Medulla oblongata (tissue), 1 donor: Measurements from ENCODE around the gene ZNF182.
"Not testable (repeated sequence)": the region's sequence is repeated elsewhere in the genome, so short reads cannot be mapped to it uniquely, and the experiment has no call there.

ENCODE experiments used
- DNase-seq: peaks from one replicate; pipeline ENCODE4 v3.0.0-alpha.2; 2015; ENCODE audit errors: extremely low spot score

ZNF182 gene

GRCh38 chrX:48003758-48004457 lies at the start of gene ZNF182:
TSS of gene ZNF182 (minus strand) at chrX:48003989. CDS start at chrX:48002609, 1,380 bp downstream.
- peak; percentile 92 for DNase-seq

- DNase-seq = no peak
Observed at GRCh38 chrX:48046846-48047245, 43.1 kb upstream of the ZNF182 start.

DNA sequence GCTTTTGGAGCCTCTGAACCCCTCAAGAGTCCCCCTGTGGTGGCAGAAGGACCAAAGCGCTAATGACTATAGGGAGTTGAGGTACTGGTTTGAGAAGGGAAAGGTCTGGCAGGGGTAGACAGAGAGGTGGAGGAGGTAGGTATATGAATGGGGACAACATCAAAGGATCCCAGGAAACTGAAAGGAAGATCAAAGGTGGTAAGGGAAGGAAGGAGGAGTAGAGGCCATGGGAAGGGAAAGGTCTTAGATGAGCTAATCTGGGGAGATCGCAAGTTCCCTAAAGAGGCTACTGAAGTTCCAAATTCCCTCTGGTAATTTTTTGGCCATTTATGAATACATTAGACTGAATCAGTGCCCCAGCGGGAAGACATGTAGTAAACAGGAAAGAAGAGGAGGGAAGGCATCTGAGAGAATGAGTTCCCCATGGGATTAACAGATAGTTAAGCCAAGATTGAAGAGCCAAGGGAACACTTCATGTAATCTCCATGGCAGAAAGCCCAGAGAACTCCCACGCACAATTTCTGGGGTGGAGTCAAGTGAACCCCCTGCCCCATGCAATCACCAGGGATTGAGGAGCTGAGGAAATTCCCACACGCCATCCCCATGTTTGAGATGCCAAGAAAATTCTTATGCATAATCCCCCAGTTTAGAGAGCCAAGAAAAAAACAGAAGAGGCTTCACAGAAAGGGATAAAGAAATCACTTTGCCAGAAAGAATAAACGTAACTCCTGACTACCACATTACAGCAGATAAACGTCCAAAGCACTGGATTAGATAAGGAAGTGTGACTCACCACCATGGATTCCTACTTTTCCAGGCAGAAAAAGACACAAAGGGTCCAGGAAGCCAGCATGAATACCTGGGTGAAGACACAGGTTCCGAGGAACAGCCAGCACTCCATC lies 41.9 kb upstream of the ZNF182 start:
- no peak for DNase-seq

GRCh38 chrX:48043056-48043455 lies 39.3 kb upstream of the ZNF182 start:
- DNase-seq = no peak

- DNase-seq = no peak
Observed at GRCh38 chrX:48035891-48036290, 32.1 kb upstream of the ZNF182 start.

- not testable (repeated sequence) for DNase-seq
Observed at GRCh38 chrX:48030641-48031173, 26.9 kb upstream of the ZNF182 start.

DNA sequence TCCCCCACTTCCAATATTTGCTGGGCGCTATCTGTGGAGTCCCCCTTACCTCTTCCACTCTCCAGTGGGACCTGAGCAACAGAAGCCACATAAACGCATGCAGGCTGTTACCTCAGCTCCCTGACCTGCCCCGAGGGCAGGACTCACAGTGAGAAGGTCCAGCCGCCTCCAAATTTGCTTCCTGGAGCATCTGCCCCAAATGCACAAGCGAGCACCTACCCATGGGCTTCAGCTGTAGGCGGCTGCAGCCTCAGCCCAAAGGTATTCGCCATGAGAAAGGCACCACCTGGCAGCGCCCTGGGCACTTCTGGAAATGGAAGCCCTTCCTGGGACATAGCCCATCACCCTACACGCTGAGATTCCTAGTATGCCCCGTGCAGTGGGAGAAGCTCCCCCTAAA lies 26.4 kb upstream of the ZNF182 start:
- no peak for DNase-seq

GRCh38 chrX:48028091-48028490 lies 24.3 kb upstream of the ZNF182 start:
- DNase-seq = no peak

DNA sequence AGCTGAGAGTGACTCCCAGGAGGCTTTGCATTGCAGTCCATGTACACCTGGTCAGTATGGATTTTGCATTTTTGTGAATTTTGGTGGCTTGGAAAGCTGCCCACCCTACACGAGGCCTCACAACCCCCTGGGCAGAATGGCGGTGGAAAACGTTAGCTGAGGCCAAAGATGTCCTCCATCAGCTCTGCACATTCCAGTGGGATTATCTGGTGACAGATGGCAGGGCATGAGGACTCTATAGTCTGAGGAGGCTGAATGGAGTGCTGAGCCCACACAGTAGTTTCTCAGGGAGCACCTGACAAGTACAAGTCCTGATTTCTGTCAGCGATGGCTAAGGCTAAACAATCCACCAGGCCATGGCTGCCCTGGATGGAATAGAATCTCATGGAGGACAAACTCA lies 23.8 kb upstream of the ZNF182 start:
- DNase-seq = not testable (repeated sequence)

- DNase-seq = peak; percentile 84
Observed at GRCh38 chrX:48025561-48025960, 21.8 kb upstream of the ZNF182 start.

DNA sequence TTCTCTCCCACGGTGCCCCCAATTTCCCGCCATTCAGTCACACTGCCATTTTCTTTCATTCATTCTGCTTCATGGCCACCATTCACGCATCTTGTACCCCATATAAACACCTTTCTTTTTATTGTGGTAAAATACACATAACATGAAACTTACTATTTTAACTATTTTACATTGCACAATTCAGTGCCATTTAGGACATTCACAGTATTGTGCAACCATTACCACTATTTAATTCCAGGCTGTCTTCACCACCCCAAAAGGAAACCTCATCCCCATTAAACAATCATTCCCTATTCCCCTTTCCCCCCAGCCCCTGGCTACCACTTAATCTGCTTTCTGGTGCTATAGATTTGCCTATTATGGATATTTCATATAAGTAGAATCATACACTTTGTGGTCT lies 18.9 kb upstream of the ZNF182 start:
- no peak for DNase-seq

GRCh38 chrX:48022100-48022499 lies 18.3 kb upstream of the ZNF182 start:
- no peak for DNase-seq

DNA sequence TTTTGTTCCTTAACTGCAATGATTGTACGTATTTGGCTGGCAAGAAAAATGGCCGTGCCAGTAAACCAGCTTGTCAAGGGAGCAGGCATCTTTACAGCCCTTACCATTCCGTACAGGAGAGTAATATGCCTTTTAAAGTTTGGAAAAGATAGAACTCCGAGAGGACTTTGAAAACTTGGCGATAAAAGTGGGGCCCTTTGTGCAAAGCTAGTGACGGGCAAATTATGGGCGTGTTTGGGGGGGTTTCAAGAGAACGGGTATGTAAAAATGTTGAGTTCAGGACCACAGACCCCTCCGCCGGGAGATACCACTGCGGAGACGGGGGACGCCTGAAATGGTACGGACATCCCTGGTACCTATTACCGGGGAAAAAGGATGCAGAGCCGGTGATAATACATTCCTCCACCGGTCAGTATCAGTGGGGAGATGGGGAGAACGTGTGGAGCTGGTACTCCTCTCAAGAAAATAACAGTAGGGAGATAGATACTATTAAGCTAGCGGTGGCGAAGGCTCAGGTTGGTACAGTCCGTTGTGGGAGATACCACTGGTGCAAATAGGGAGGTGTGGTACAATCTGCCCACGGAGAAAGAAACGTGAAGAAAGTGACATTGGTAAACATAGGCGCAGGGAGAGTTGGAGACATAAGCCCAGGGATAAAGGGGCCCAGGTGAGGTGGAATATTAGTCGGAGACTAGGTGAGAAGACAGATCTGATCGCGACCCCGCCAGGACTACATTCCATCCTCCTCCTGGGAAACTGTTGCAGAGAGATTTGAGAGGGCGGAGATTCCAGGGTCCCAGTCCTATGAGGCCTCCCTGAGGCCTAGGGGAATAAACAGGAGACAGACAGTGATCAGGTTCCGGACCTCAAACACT lies 17.5 kb upstream of the ZNF182 start:
- DNase-seq = peak; percentile 73

GRCh38 chrX:48020472-48020871 lies 16.7 kb upstream of the ZNF182 start:
- DNase-seq = not testable (repeated sequence)

DNA sequence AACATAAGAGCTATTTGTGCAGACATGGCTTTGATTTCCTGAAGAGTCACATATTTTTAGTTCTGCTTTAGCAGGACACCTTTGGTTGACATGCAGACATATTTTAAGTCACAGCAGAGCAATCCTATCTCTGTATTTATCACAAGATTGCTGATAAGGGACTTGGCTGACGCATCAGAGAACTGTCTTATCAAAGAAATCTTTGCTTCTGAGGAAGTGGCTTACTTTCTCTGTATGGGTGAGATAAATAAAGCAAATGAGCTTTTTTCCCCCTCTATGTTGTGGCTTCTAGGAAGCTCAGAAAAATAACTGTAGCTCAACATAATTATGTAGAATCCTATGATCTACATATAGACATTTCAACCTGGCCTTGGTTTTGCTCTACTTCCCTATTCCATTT lies 16.1 kb upstream of the ZNF182 start:
- not testable (repeated sequence) for DNase-seq

GRCh38 chrX:48016583-48017310 lies 13.0 kb upstream of the ZNF182 start:
- not testable (repeated sequence) for DNase-seq

- not testable (repeated sequence) for DNase-seq
Observed at GRCh38 chrX:48009445-48009960, 5.7 kb upstream of the ZNF182 start.

- not testable (repeated sequence) for DNase-seq
Observed at GRCh38 chrX:48006688-48007087, 2.9 kb upstream of the ZNF182 start, which contains the start of gene SPACA5. TSS of gene SPACA5 (plus strand) at chrX:48006988. CDS start at chrX:48007803, 815 bp downstream.

DNA sequence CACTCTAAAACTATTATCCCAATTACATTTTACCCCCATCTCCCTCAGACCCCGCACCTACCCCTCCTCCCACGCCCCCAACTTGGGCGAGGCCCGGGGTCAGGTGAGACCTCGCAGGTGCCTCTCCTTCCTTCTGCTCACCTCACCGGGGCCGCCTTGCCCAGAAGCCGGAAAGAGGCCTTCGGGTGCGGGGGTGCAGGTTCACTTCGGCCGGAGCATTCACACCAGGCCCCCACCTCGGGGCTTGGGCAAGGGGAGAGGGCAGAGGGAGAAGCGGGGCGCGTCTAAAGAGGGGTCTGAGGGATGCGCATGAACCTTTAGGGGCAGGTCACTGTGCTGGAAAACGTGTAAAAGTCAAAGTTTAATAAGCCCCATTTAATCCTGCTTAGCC lies 427 bp downstream of the ZNF182 start:
- DNase-seq = no peak

- DNase-seq = no peak
Observed at GRCh38 chrX:48002929-48003328, 860 bp downstream of the ZNF182 start.

GRCh38 chrX:48002319-48002718 lies 1.5 kb downstream of the ZNF182 start:
- DNase-seq = no peak
